Colonic mucosa (tissue), 4 donors: ENCODE data around the gene FOXA1. TPM values are rescaled to one million over a fixed set of nuclear protein-coding genes. Genes with fewer than 3 reads are reported as not detected.

ENCODE experiments used
- DNase-seq: peaks from one replicate; pipeline ENCODE4 v3.0.0-alpha.2; 2020
- H3K27ac ChIP-seq: fragments of 200-600 bp; one replicate; pipeline ENCODE4 v1.8.0; 2021
- H3K27me3 ChIP-seq: fragments of 200-600 bp; one replicate; pipeline ENCODE4 v1.8.0; 2021
- H3K36me3 ChIP-seq: fragments of 200-600 bp; one replicate; pipeline ENCODE4 v1.8.0; 2021
- H3K4me1 ChIP-seq: fragments of 200-600 bp; one replicate; pipeline ENCODE4 v1.8.0; 2021; ENCODE audit warnings: mild to moderate bottlenecking
- H3K4me3 ChIP-seq: fragments of 200-600 bp; one replicate; pipeline ENCODE4 v1.8.0; 2021
- H3K9ac ChIP-seq, 2 donors: one replicate each; pipeline ENCODE4 v1.7.0; 2013; ENCODE audit warnings: control low read depth in 2 of 2, low read depth in 2 of 2, low read length in 2 of 2
- H3K9me3 ChIP-seq: fragments of 200-600 bp; one replicate; pipeline ENCODE4 v1.8.0; 2021
- intact Hi-C: fragments of 100-400 bp; cut with DNase I; formaldehyde crosslinking; loops from one replicate; pipeline ENCODE4 v1.14.1; 2022
- total RNA-seq, 2 donors: library from RNA; stranded (reverse); fragmentation: NEBNext Ultra II Directional in 1 of 2; extraction: Animal tissue kit (Norgen Biotek cat#: 25700) in 1 of 2; gene quantifications; one replicate each; pipeline ENCODE4 v1.2.1, GENCODE V29; 2021
- TF ChIP-seq, protein P1 (sequence below): fragments of 200-600 bp; IDR thresholded peaks from one replicate; pipeline ENCODE4 v1.8.0; 2022; ENCODE audit warnings: antibody characterized with exemption, mild to moderate bottlenecking
- donor health status: healthy.
- donor health status: DM: no; HTN: no; CAD: no.
- donor health status: DM: no; HTN: no; CAD: no.

The FOXA1 gene
- total RNA-seq, 2 donors from 2014 or later, result 70.5 to 87.7 TPM

DNA sequence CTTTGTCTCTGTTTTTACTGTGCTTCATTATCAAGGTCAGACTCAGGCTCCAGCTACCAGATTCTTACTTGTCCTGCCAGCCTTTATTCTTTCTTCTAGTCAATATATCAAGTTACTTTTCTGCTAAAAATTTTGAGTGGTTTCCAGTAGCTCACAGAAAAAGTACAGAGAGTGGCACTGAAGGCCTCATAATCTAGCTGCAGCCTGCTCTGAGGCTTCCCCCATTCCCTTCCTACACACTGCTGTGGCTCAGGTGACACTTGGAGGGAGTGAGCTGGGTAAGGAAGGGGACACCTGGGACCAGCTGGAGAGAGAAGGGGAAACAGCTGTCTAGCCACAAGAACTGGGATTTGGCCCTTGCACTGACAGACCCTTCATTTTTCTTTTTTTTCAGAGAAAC lies 25.8 kb upstream of the FOXA1 start:
- H3K4me3 ChIP-seq, result no peak overlapping the region
- no peak overlapping the region for H3K27ac ChIP-seq
- no peaks in the 10 kb centered on the region for H3K36me3 ChIP-seq
- H3K9ac ChIP-seq, result no peak overlapping the region
- H3K4me1 ChIP-seq, result no peaks in the 10 kb centered on the region
- intact Hi-C loops, result no loop called here
- TF ChIP-seq, protein P1, sequence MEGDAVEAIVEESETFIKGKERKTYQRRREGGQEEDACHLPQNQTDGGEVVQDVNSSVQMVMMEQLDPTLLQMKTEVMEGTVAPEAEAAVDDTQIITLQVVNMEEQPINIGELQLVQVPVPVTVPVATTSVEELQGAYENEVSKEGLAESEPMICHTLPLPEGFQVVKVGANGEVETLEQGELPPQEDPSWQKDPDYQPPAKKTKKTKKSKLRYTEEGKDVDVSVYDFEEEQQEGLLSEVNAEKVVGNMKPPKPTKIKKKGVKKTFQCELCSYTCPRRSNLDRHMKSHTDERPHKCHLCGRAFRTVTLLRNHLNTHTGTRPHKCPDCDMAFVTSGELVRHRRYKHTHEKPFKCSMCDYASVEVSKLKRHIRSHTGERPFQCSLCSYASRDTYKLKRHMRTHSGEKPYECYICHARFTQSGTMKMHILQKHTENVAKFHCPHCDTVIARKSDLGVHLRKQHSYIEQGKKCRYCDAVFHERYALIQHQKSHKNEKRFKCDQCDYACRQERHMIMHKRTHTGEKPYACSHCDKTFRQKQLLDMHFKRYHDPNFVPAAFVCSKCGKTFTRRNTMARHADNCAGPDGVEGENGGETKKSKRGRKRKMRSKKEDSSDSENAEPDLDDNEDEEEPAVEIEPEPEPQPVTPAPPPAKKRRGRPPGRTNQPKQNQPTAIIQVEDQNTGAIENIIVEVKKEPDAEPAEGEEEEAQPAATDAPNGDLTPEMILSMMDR, result no peak
- no peak for DNase-seq
- H3K9me3 ChIP-seq, result no peaks in the 10 kb centered on the region
- no peaks in the 10 kb centered on the region for H3K27me3 ChIP-seq

GRCh38 chr14:37618498-37619028 lies 23.5 kb upstream of the FOXA1 start:
- Histone ChIP-seq H3K9me3 (no peaks in the 10 kb centered on the region), H3K4me1 (no peaks in the 10 kb centered on the region), H3K9ac (no peak overlapping the region), H3K27ac (no peak overlapping the region), H3K27me3 (no peaks in the 10 kb centered on the region), H3K36me3 (no peaks in the 10 kb centered on the region), H3K4me3 (no peak overlapping the region)
- no peak for DNase-seq
- TF ChIP-seq, protein P1, result no peak
- intact Hi-C loops, result no loop called here

DNA sequence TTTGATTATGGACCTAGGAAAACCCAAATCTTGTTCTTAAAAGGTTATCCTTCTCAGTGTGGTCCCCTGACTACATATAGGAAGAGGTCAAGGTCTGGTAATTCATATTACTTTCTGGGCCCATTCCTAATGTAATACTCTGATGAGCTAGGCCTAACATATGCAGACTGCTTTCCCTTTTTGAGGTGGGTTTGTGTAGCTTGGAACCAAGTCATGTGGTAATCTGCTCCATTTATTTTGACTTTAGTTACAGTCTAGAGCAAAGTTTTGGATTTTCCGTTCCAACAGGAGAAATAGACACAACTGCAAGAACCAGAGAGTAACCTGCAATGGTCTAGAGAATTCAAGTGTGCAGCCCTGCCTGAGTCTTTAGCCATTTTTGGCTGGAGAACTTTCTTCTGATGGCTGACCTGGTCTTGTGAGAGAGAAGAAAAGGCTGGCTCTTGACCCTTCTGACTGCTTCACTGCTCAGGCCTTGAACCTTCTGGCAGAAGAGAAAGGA lies 22.9 kb upstream of the FOXA1 start:
- H3K9ac ChIP-seq, result no peak overlapping the region
- intact Hi-C loops, result no loop called here
- DNase-seq, result no peak
- TF ChIP-seq, protein P1, result no peak
- no peaks in the 10 kb centered on the region for H3K9me3 ChIP-seq
- H3K27ac ChIP-seq, result no peak overlapping the region
- H3K36me3 ChIP-seq, result no peaks in the 10 kb centered on the region
- no peaks in the 10 kb centered on the region for H3K27me3 ChIP-seq
- H3K4me1 ChIP-seq, result no peaks in the 10 kb centered on the region
- H3K4me3 ChIP-seq, result no peak overlapping the region

GRCh38 chr14:37616853-37617252 lies 21.8 kb upstream of the FOXA1 start:
- H3K4me3 ChIP-seq, result no peak overlapping the region
- no peaks in the 10 kb centered on the region for H3K36me3 ChIP-seq
- no peaks in the 10 kb centered on the region for H3K9me3 ChIP-seq
- no peak overlapping the region for H3K27ac ChIP-seq
- H3K9ac ChIP-seq, result no peak overlapping the region
- no peak for DNase-seq
- TF ChIP-seq, protein P1, result no peak
- intact Hi-C loops, result no loop called here
- no peaks in the 10 kb centered on the region for H3K27me3 ChIP-seq
- no peaks in the 10 kb centered on the region for H3K4me1 ChIP-seq

- intact Hi-C loops, result no loop called here
- Histone ChIP-seq H3K27ac (no peak overlapping the region), H3K36me3 (no peaks in the 10 kb centered on the region), H3K4me1 (no peaks in the 10 kb centered on the region), H3K9ac (no peak overlapping the region), H3K27me3 (no peaks in the 10 kb centered on the region), H3K9me3 (no peaks in the 10 kb centered on the region), H3K4me3 (no peak overlapping the region)
- DNase-seq, result no peak
- TF ChIP-seq, protein P1, result no peak
Measured at GRCh38 chr14:37615582-37616289, 20.7 kb upstream of the FOXA1 start.
